SU-DHL-6 (cell line): ENCODE results near the gene CLNK.

ENCODE experiments used
- EZH2phosphoT487 ChIP-seq: fragments of 200-600 bp; sonication (generic), shearing (Covaris generic); conservative IDR thresholded peaks from 2 replicates; pipeline ENCODE4 v1.6.1; 2018; ENCODE audit warnings: mild to moderate bottlenecking, antibody characterized with exemption, low read length, moderate library complexity, mixed read lengths
- TF ChIP-seq, protein P1 (sequence below): fragments of 200-600 bp; sonication (generic); IDR thresholded peaks from one replicate; pipeline ENCODE4 v1.5.1; 2017; ENCODE audit warnings: antibody characterized with exemption, mild to moderate bottlenecking, low read length, moderate library complexity; ENCODE audit not compliant: insufficient read depth, poor library complexity, severe bottlenecking

DNA sequence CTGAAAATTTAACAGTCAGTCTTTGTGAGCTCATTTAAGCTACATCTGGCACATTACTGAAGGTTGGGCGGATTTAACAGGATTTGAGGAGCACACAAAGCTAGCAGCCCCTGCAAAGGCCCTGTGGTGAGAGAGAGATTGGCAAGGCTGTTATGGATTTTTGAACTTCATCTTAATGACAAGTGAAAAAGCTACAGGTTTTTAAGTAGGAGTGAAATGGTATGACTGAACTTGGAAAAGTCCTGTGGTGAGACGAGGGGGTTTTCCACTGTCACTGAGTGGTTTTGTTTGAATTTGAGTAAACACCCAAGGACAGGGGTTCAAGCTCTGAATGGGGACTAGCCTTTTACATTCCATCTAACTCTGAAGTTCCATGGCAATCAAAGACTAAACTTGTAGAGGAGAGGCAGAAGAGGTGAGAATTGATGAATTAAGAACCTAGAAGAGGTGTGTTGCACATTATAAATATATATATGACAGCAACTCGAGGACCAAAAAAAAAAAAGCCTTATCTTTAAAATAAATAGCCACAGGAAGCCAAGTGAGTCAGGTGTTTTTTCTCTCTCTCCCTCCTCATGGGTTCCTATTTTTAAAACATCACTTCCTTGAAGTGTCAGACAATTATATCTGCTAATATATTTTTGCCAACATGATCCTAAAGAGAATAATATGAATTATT is 47.8 kb upstream of the CLNK start:
- no peak for TF ChIP-seq EZH2phosphoT487
- TF ChIP-seq, protein P1, sequence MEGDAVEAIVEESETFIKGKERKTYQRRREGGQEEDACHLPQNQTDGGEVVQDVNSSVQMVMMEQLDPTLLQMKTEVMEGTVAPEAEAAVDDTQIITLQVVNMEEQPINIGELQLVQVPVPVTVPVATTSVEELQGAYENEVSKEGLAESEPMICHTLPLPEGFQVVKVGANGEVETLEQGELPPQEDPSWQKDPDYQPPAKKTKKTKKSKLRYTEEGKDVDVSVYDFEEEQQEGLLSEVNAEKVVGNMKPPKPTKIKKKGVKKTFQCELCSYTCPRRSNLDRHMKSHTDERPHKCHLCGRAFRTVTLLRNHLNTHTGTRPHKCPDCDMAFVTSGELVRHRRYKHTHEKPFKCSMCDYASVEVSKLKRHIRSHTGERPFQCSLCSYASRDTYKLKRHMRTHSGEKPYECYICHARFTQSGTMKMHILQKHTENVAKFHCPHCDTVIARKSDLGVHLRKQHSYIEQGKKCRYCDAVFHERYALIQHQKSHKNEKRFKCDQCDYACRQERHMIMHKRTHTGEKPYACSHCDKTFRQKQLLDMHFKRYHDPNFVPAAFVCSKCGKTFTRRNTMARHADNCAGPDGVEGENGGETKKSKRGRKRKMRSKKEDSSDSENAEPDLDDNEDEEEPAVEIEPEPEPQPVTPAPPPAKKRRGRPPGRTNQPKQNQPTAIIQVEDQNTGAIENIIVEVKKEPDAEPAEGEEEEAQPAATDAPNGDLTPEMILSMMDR: no peak
